UCSD-AML1 (cell line): ENCODE measurements around the gene CSNK1D.
"Not testable (repeated sequence)": the region's sequence is repeated elsewhere in the genome, so short reads cannot be mapped to it uniquely, and the experiment has no call there.

Experiments used
- DNase-seq: peaks from one replicate; lab custom pipeline; 2025; ENCODE audit not compliant: unreplicated experiment; lab: John Stamatoyannopoulos, UW

CSNK1D gene

GRCh38 chr17:82275326-82275725, 1.8 kb upstream of the CSNK1D start:
- no peak for DNase-seq

DNA sequence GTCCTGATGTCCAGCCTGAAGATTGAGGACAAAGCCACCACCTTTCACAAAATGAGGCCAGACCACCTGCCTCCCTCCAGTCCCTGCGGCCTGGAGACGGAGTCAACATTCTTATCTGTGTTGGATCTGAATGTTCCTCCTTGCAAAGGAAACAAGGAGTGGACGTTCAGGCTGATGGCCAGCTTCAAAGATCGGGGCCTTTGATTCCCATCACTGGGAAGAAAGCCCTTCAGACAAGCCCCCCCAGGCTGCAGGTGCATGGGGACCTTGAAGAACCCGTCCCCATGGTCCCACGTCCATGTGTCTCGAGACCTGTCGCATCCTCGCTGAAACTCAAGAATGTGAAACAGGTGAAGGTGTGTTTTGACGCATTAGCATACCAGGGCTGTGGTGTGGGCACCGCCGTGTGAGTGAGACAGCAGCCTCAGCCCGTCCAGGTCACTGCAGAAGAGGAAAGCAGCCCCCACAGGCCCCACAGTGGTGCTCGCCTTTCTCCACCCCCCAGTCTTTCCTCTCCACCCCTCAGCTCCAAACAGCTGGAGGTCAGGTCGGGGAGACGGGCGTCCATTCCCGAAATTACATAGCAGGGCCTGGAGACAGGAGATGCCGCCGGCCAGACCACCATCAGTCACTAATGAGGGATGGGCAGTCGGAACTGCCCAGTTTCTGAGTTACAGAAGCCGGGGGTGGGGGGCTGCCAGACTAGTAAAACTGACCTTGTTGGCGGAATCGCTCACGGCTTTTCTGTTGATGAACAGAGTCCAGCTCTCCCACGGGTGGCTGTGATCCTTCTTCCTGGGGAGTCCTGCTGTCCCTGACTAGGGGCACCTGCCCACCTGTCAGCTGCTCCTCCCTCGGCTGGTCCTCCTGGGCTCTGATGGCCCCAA, 877 bp upstream of the CSNK1D start:
- DNase-seq, result no peak

DNA sequence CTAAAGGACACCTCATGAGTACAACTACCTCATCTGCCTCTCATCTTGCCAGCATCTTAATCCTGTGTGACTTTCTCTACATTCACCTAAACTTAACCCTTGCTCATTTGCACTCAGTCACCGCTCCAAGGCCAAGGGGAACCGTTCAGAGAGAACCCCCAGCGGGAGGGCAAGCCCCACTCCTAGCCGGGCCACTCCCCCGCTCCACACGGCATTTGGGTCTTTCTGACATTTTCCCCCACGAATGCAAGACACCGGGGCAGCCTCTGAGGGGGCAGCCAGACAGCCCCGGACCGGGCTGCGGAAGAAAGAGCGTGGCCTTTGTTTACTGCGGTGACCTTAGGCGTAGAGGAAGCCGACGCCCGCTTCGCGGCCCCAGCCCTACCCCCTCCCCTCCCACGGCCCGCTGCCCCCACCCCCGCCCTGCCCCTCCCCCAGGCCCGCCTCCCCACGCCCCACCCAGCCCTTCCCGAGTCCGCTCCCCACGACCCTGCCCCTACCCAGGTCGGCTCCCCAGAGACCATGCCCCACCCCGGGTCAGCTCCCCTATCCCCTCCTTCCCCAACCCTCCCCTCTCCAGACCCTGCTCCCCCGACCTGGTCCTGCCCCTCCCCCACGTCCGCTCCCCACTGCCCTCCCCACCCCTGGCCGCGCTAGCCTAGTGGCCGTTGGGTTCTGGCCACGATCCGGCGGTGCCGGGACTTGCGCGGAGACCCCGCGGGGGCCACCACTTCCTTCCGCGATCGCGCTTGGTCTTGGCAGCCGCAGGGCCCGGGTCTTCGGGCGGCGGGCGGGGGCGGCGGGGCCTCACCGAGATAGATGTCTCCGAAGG, 789 bp downstream of the CSNK1D start:
- peak; percentile 61 for DNase-seq

GRCh38 chr17:82271401-82271800, 2.1 kb downstream of the CSNK1D start:
- DNase-seq, result no peak

DNA sequence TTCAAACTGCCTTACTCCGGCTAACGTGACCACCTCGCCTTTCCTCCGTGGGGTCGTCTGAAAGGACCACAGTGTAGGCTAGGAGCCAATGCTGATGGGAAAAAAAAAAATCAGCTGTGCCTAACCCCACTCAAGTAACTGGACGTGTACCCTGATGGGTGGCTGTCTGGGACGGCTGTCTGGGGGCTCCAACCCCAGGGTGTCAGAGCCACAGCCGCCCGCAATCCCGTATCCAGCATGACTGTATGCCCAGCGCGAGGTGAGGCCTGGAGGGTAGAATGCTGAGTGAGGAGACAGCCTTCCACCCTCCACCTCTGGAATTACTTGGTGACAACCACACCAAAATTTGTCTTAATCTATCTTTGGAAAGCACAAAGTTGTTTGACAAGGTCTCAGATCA, 2.8 kb downstream of the CSNK1D start:
- DNase-seq, result no peak

GRCh38 chr17:82269882-82270500, 3.5 kb downstream of the CSNK1D start:
- no peak for DNase-seq

DNA sequence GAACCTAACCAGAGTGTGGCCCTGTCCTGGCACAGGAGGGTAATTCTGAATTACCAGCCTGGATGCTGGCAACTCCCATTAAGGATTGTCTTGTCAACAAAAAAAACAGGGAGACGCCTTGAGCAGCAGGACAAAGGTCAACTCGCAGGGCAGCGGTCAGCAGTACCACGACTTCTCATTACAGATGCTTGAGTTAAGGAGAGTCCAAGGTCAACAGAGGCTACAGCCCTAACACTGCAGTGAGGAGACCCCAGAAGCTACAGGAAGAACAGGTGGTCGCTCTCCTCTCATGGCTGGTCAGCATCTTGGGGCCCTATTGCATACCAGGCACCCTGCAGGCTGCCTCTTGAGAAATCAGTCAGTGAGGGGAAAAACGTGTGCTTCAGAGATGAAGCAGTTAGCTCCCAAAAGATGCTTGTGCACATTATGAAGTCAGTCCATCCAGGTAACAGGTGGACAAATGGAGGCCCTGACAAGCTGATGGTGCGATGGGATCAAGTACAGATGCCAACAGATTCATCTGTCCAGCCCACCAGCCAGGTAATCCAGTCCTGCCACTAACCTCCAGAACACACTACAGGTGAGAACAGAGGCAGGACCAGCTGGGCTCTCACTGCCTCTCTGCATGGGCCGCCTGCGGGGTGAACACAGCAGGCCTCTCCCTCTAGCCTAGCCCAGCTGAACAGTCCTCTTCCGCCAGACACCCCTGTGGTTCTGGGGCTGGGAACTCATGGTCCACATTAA, 4.2 kb downstream of the CSNK1D start:
- no peak for DNase-seq

DNA sequence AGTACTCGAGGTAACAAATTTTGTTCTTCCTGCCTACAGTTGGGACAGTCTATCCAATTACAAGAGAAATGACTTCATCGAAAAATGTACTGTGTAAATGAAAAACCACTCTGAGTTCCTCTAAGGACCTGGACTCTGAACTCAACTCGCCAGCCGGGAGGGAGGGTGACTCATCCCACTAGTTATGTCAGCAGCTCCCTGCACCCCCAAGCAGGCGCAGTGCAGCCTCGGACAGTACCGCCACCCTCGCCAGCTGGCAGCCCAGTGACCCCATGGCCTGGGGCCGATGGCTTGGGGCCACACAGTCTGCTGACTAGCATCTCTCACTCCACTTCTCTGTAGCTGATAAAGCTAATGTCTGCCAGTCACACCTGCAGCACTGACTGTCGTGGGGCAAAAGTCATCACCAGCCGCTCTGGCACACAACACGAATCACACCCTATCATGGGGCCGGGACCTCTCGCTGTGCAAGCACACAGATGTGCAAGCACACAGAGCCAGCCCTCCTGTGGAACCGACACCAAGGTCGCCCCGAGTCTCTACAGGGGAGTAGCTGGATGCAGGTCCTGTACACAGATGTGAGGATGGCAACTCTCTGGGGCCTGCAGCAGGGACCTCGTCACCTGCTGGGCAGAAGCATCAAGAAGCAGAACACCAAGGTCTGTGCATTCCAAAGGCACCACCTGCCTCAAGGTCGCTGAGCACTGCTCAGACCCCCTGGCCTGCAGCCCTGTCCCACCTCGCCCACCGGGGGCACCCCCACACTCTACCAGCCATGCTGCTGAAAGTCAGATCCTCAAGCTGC, 5.7 kb downstream of the CSNK1D start:
- DNase-seq, result no peak

DNA sequence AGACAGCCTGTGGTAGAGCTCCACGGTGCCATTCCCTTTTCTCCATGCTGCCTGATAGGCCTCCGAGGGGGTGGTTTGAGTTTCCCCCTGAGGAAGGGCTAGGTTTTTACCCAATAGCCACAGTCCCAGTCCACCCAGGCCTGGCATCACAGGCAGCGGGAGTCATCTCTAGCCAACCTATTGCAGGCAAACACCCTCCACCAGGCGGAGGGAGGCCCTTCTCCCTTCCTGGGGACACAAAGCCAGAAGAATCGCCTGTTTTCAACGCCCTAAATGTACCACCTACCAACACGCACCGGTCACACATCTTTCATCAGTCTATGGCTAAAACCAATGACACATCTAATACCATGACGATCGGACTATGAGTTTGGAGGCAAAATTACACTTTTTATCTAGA, 7.4 kb downstream of the CSNK1D start:
- no peak for DNase-seq

DNA sequence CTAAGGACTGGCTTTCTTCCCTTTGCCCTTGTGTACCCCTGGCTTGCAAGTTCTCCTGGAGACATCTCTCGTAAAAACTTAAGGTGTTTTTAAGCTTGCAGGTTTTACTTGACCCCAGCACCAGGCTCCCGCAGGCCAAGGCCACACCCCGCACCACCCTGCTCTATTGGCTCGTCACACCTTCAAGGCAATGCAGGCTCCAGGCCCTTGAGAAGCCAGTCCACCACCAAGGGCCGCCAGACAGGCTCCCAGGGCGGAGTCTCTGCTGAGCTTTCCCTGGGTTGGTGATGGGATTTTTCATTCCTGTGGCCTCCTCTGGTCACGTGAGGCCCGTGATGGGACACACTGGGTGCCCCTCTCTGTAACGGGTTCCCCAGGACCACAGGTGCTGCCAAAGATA, 9.9 kb downstream of the CSNK1D start:
- no peak for DNase-seq

DNA sequence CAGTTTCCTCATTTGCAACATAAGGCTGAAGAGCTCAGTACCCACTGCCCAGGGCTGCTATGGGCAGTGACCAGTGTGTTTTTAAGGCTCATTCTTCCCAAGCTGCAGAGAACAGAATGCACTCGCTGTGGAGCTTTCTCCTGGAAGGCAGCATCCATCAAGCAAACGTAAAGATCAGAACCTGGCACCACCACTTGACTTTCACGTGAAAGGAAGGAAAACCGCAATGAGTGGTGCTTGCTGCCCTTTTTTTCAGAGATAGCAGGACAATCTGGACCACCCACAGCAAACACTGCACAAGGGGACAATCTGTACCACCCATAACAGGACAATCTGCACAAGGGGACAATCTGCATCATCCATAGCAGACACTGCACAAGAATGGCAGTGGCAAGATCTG, 11.2 kb downstream of the CSNK1D start:
- DNase-seq, result no peak

- DNase-seq, result not testable (repeated sequence)
Observed at GRCh38 chr17:82259972-82260961, 13.2 kb downstream of the CSNK1D start.

GRCh38 chr17:82258555-82258954, 14.9 kb downstream of the CSNK1D start:
- no peak for DNase-seq

DNA sequence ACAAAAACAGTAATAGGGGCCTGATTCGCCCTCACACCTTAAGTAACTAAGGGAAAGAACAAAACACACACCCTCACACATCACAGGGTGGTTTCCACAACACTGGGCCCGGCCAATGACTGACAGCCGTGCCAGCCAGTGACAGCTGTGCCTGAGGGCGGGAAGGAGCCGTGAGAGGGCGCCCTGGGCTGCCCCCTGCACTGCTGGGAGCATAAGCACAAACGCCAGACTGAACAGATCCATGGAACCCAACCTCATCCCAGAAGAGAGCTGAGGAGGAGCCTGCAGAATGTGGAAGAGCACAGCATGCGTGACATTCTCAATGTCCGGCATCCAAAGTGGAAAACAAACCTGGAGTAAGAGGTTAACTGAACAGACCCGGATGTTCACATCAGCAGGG, 16.0 kb downstream of the CSNK1D start:
- no peak for DNase-seq

DNA sequence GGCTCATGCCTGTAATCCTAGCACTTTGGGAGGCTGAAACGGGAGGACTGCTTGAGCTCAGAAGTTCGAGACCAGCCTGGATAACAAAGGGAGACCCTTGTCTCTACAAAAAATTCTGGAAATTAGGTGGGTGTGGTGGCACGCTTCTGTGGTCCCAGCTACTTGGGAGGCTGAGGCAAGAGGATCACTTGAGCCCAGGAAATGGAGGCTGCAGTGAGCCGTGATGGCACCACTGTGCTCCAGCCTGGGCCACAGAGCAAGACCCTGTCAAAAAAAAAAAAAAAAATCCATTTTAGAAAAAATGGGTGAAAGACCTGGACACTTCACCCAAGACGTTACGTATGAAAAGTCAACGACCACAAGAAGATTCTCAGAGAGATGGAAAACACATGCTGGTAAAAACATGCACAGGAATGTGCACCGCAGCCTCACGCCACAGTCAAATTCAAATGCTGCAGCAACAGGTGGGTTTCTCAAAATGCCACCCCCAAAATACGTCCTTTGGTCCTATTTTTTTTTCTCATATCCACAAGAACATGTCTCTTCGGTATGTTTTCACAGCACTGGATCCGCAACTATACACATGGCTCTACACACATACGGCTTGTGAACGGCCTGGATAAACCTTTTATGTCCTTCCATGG, 17.1 kb downstream of the CSNK1D start:
- no peak for DNase-seq

DNA sequence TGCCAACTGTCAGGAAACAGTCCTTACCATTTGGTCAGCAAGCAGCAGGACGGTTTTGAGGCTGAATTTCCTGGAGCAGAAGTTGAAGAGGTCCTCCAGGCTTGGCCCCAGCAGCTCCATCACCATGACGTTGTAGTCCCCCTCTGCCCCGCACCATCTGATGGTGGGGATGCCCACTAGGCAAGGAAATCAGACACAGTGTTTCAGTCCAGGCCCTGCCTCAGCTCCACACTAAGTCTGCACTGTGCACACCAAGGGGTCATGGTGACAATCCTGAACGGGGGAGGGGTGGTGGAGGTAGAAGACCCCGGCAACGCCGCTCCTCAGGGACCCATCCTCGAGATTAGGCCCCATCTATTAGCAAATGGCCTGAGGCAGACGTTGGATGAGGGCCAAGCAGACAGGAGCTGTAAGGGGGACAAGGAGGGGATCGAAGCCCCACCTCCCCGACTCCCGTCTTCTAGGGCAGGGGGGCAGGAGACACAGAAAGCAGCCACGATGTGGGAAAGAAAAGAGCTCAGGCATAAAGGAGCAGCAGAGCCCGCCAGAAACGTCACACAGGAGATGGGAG, 18.0 kb downstream of the CSNK1D start:
- DNase-seq, result no peak

GRCh38 chr17:82254746-82255145, 18.8 kb downstream of the CSNK1D start:
- not testable (repeated sequence) for DNase-seq

DNA sequence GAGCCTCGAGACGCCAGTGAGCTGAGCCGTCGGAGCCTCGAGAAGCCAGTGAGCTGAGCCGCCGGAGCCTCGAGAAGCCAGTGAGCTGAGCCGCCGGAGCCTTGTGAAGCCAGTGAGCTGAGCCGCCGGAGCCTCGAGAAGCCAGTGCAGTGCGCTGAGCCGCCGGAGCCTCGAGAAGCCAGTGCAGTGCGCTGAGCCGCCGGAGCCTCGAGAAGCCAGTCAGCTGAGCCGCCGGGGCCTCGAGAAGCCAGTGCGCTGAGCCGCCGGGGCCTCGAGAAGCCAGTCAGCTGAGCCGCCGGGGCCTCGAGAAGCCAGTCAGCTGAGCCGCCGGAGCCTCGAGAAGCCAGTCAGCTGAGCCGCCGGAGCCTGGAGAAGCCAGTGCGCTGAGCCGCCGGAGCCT, 19.4 kb downstream of the CSNK1D start:
- not testable (repeated sequence) for DNase-seq
